Activated T-cell treated with anti-CD3 and anti-CD28 coated beads, Interleukin-2, amount 50 U/mL, for 72 hours (primary cell): Measurements from ENCODE around the gene TEX2. TPM values are rescaled to one million over a fixed set of nuclear protein-coding genes. Genes with fewer than 3 reads are reported as not detected.

Source experiments
- ATAC-seq, 2 donors: fragments of 150-1000 bp; cut with Tn5 transposase; replicated peaks in 1 of 2; 2 replicates each; pipeline ENCODE4 v1.10.0; 2021; ENCODE audit warnings: moderate library complexity in 2 of 2, mild to moderate bottlenecking in 1 of 2
- DNase-seq, 2 donors: peaks; one replicate each; pipeline ENCODE4 v3.0.0; 2021 to 2022; ENCODE audit warnings: mixed read lengths in 1 of 2
- H3K27ac Mint-ChIP-seq: one replicate; pipeline ENCODE4 v1.8.0; 2022; ENCODE audit warnings: mild to moderate bottlenecking, moderate library complexity, mixed read lengths
- H3K27me3 Mint-ChIP-seq: one replicate; pipeline ENCODE4 v1.8.0; 2022; ENCODE audit warnings: low read depth, mixed read lengths
- H3K36me3 Mint-ChIP-seq, 2 donors: one replicate each; pipeline ENCODE4 v1.8.0; 2022; ENCODE audit warnings: mixed read lengths in 2 of 2, mild to moderate bottlenecking in 1 of 2; ENCODE audit not compliant: insufficient read depth in 2 of 2
- H3K4me1 Mint-ChIP-seq: one replicate; pipeline ENCODE4 v1.8.0; 2022; ENCODE audit warnings: low read depth, mixed read lengths
- H3K4me3 Mint-ChIP-seq, 2 donors: one replicate each; pipeline ENCODE4 v1.8.0; 2022; ENCODE audit warnings: mild to moderate bottlenecking in 2 of 2, mixed read lengths in 2 of 2, moderate library complexity in 2 of 2
- H3K9me3 Mint-ChIP-seq, 2 donors: one replicate each; pipeline ENCODE4 v1.8.0; 2022; ENCODE audit warnings: mixed read lengths in 2 of 2
- total RNA-seq, 2 donors: library from RNA; stranded (reverse); gene quantifications; one replicate each; pipeline ENCODE4 v1.2.3, GENCODE V29; 2022

Gene TEX2
- total RNA-seq, 2 donors from 2014 or later: 10.5 to 15.7 TPM

GRCh38 chr17:64259426-64259825, 3.6 kb downstream of the TEX2 start:
- DNase-seq (no peak), ATAC-seq (no peak)
- no peak overlapping the region for H3K27ac Mint-ChIP-seq
- no peaks in the 10 kb centered on the region for H3K27me3 Mint-ChIP-seq
- H3K36me3 Mint-ChIP-seq: no peaks in the 10 kb centered on the region
- no peak overlapping the region for H3K4me3 Mint-ChIP-seq
- no peaks in the 10 kb centered on the region for H3K9me3 Mint-ChIP-seq
- peaks cover 52% of the 10 kb centered on the region for H3K4me1 Mint-ChIP-seq

DNA sequence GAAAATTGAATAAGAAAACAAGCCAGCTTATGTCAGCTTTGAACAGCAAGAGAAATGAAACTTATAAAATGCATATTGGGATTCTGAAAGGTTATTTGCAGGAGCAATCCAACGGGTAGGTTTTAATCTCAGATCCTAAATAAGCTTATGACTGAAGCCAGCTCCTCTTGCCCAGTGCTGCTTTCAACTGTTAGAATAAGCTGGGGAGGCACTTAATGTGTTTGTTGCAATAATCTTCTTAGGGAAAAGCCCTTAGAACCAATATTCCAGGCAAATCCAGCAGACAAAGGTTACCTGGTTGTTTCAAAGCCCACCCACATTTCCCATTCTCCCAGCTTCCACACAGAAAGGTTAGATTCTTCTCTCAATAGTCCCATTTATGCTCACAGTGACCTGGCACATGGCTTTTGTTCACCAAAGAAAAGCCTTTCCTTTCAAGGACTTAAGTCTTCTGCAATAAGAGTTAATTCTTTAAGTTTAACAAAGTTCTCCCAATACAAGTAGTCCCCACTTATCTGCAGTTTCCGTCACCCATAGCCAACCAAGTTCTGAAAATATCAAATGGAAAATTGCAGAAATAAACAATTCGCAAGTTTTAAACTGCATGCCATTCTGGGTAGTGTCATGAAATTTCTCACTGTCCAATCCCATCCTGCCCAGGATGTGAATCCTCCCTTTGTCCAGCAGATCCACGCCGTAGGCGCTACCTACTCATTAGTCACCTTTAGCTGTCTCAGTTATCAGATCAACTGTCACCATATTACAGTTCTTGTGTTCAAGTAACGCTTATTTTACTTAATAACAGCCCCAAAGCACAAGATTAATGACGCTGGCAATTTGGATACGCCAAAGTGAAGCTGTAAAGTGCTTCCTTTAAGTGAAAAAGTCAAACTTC, 5.9 kb downstream of the TEX2 start:
- ATAC-seq: no peak

DNA sequence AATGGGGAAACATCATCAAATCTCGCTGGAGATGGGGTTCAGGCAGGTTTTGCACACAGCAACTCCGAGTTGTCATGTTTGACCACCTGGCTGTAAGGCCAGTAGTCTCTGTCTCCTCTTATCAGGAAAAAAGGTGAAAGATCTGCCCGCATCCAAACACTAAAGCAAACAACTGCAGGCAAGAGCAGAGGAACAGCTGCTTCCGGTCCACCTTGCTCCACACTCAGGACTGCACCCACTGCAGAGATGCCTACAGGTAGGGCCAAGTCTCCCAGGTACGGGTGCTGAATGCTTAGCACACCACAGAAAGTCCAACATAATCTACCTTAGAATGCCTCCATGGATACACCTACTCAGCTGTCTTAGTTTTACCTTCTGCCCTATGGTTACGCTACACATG, 7.3 kb downstream of the TEX2 start:
- Mint-ChIP-seq H3K4me1 (peaks cover 24% of the 10 kb centered on the region), H3K9me3 (no peaks in the 10 kb centered on the region), H3K4me3 (no peak overlapping the region), H3K36me3 (no peaks in the 10 kb centered on the region), H3K27me3 (no peaks in the 10 kb centered on the region), H3K27ac (no peak overlapping the region)
- DNase-seq (no peak), ATAC-seq (no peak)

More for the DNA sequence above, 5.9 kb downstream of the TEX2 start:
- Mint-ChIP-seq H3K4me1 (peaks cover 38% of the 10 kb centered on the region), H3K27ac (no peak overlapping the region), H3K4me3 (no peak overlapping the region), H3K9me3 (no peaks in the 10 kb centered on the region), H3K27me3 (no peaks in the 10 kb centered on the region), H3K36me3 (no peaks in the 10 kb centered on the region)
- no peak for DNase-seq

- no peak for DNase-seq
- H3K4me1 Mint-ChIP-seq: peaks cover 14% of the 10 kb centered on the region
- H3K27me3 Mint-ChIP-seq: no peaks in the 10 kb centered on the region
- no peak for ATAC-seq
- H3K36me3 Mint-ChIP-seq: no peaks in the 10 kb centered on the region
- H3K4me3 Mint-ChIP-seq: no peak overlapping the region
- H3K27ac Mint-ChIP-seq: no peak overlapping the region
- no peaks in the 10 kb centered on the region for H3K9me3 Mint-ChIP-seq
Measured at GRCh38 chr17:64254755-64255154, 8.3 kb downstream of the TEX2 start.

DNA sequence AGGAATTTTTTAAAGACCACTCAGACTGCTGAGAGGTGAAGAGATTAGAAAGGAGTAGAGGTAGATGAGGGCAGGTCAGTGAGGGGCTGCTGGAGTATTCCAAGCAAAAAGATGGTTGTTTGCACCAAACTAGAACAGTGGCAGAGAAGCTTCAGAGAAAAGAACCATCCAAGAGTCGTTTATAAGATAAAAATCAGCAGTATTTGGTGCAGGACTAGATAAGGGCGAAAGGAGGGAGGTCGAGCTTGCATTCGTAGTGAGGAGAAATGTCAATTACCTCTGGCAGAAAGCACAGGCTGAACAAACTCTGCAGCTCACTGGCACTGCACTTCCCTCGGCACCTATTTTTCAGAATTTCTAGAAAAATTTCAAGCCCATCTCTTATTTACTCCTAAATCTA, 9.6 kb downstream of the TEX2 start:
- Mint-ChIP-seq H3K4me3 (no peak overlapping the region), H3K4me1 (peaks cover 15% of the 10 kb centered on the region), H3K27ac (no peak overlapping the region), H3K27me3 (no peaks in the 10 kb centered on the region), H3K36me3 (no peaks in the 10 kb centered on the region), H3K9me3 (no peaks in the 10 kb centered on the region)
- DNase-seq (no peak), ATAC-seq (no peak)

DNA sequence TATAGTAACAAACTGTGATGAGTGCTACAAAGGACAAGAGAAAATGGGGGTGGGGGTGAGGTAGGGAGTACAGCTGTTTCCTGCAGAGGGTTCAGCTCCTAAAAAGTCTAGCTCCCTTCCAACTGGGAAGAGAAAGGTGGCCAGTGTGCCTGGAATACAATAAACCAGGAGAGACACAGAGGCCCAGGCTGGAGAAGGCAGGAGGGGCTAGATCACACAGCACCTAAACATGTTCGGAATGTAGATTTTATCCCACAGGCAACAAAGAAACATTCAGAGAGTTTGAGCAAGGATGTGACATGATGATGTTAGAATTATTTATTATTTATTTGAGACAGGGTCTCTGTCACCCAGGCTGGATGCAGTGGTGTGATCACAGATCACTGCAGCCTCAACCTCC, 10.2 kb downstream of the TEX2 start:
- H3K27ac Mint-ChIP-seq: no peak overlapping the region
- H3K9me3 Mint-ChIP-seq: no peaks in the 10 kb centered on the region
- H3K27me3 Mint-ChIP-seq: no peaks in the 10 kb centered on the region
- H3K4me3 Mint-ChIP-seq: no peak overlapping the region
- H3K36me3 Mint-ChIP-seq: no peaks in the 10 kb centered on the region
- no peak for DNase-seq
- no peak for ATAC-seq
- H3K4me1 Mint-ChIP-seq: peaks cover 15% of the 10 kb centered on the region

- Mint-ChIP-seq H3K36me3 (peaks cover 0 to 2% of the 10 kb centered on the region in 2 donors), H3K27me3 (no peaks in the 10 kb centered on the region), H3K4me1 (peaks cover 4% of the 10 kb centered on the region), H3K9me3 (no peaks in the 10 kb centered on the region), H3K27ac (no peak overlapping the region), H3K4me3 (no peak overlapping the region)
- ATAC-seq (no peak), DNase-seq (no peak)
Measured at GRCh38 chr17:64250233-64250835, 12.7 kb downstream of the TEX2 start.

- DNase-seq (no peak), ATAC-seq (no peak)
- Mint-ChIP-seq H3K9me3 (no peaks in the 10 kb centered on the region), H3K4me1 (peaks cover 12% of the 10 kb centered on the region), H3K27ac (no peak overlapping the region), H3K27me3 (no peaks in the 10 kb centered on the region), H3K36me3 (peaks cover 0 to 2% of the 10 kb centered on the region in 2 donors), H3K4me3 (no peak overlapping the region)
Measured at GRCh38 chr17:64247836-64248235, 15.2 kb downstream of the TEX2 start.

DNA sequence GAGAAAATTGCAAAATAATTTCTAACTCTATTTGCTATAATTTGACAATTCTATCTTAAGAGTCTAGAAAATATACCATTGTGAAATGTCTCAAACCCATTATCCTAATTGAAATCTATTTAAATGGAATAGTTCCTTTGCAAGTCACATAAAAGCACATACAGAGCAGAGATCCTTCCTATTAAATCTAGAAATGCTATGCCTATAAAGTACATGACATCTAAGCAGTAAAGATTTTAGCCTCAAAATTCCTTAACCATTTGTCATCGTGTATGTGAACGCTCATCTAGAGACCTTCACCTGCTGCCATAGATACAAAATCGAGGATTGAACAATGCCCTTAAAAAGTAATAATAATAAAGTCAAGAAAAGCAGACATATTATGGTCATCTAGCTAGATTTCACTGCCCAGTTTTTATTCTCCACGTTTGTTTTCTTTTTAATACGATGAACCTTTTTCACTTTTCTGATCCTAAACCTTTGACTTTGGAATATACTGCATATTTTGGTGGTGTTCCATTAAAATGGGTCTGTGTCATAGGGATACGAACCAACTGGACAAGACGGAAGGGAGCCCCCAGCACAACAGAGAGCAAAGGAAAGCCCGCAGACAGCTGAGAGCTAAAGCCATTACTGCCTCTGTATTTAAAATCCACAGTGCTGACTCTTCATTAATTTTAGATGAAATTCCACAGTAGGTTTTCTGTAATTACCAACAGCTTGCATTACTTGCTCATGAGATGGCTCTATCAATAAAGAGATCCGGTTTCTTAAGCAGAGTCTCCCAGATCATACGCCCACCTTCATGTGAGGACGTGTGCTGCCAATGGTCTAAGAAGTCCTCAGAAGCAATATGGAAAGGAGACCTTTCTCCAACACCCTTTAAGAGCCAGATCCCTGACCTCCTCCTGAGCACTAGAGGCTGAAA, 17.6 kb downstream of the TEX2 start:
- DNase-seq (no peak), ATAC-seq (no peak)
- H3K9me3 Mint-ChIP-seq: no peaks in the 10 kb centered on the region
- peaks cover 15% of the 10 kb centered on the region for H3K4me1 Mint-ChIP-seq
- no peak overlapping the region for H3K27ac Mint-ChIP-seq
- H3K4me3 Mint-ChIP-seq: no peak overlapping the region
- peaks cover 0 to 2% of the 10 kb centered on the region in 2 donors for H3K36me3 Mint-ChIP-seq
- H3K27me3 Mint-ChIP-seq: no peaks in the 10 kb centered on the region

DNA sequence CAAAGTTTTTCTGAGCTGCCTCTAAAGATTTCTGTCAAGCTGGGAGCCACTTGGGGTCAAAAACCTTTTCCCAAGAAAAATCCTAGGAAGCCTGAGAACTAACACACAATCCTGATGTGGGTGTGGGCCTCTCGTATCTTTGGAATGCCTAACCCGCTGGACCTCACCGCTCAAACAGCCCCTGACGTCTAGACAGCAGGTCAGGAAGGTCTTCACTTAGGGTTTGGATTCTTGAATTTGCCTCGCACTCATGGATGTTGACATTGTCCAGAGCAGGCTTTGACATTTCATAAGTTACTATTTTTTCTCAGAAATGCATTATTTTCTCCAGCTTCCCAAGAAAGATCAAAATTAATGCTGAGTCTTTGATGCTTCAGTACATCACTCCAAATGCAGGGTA, 18.9 kb downstream of the TEX2 start:
- peaks cover 28% of the 10 kb centered on the region for H3K4me1 Mint-ChIP-seq
- H3K4me3 Mint-ChIP-seq: no peak overlapping the region
- peaks cover 0 to 2% of the 10 kb centered on the region in 2 donors for H3K36me3 Mint-ChIP-seq
- ATAC-seq (no peak), DNase-seq (no peak)
- no peaks in the 10 kb centered on the region for H3K27me3 Mint-ChIP-seq
- H3K27ac Mint-ChIP-seq: no peak overlapping the region
- no peaks in the 10 kb centered on the region for H3K9me3 Mint-ChIP-seq

DNA sequence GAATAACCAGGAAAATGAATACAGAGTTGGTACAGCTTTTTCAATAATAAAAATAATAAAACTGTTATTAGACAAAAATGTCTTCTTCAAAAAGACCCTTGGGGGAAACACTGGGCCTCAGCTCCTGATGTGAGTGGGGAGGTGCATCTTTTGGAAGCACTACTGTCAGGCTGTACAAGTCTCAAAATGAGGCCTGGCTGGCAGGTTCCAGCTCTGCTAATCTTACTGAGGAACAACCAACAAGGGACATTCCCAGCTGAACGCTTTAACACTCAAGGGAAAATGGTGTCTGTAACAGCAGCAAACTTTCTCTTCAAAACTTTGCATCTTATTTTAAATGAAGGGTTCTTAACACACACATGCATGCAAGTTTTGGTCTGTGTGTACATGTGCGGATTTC, 19.7 kb downstream of the TEX2 start:
- Mint-ChIP-seq H3K27me3 (no peaks in the 10 kb centered on the region), H3K9me3 (no peaks in the 10 kb centered on the region), H3K4me1 (peaks cover 33% of the 10 kb centered on the region), H3K27ac (no peak overlapping the region), H3K4me3 (no peak overlapping the region), H3K36me3 (peaks cover 0 to 2% of the 10 kb centered on the region in 2 donors)
- ATAC-seq (no peak), DNase-seq (no peak)

GRCh38 chr17:64242633-64243032, 20.4 kb downstream of the TEX2 start:
- Mint-ChIP-seq H3K4me1 (peaks cover 39% of the 10 kb centered on the region), H3K27me3 (no peaks in the 10 kb centered on the region)

More at GRCh38 chr17:64242633-64243032, 20.4 kb downstream of the TEX2 start:
- DNase-seq: no peak
- H3K4me3 Mint-ChIP-seq: no peak overlapping the region
- ATAC-seq: no peak
- no peak overlapping the region for H3K27ac Mint-ChIP-seq
- H3K36me3 Mint-ChIP-seq: peaks cover 0 to 2% of the 10 kb centered on the region in 2 donors
- no peaks in the 10 kb centered on the region for H3K9me3 Mint-ChIP-seq
